NCI-H2196 (cell line): ENCODE results near the gene NUP62.

Source experiments
- DNase-seq: peaks from one replicate; lab custom pipeline; 2025; ENCODE audit not compliant: unreplicated experiment; lab: John Stamatoyannopoulos, UW

Gene NUP62

DNA sequence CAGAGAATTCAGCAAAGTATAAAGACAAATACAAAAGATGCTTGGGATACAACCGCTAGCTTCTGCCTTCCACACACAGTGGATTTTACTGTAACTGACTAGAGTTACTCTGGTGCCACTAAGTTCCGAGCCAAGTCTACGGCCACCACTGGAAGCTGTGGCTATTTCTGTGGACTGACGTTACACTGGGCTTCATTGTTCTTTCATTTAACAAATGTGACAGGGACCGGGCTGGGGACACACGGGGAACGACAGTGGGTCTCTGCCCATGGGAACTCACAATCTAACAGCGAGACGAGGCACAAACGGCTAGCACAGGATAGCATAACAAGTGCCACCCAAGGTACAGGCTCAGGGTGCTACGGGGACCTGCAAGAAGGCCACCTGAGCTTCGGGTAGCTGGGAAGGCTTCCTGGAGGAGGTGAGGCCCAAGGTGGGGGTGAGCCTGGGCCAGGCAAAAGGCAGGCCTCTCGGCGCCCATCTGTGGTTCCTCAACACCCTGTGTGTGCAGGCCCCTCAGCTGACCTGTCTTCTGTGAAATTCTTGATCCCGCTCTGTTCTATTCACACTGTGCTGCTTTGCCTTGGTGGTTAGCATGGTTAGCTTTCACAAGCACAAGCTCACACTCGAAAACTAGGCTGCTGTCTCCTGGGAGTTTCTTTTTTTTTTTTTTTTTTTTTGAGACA lies 22.3 kb downstream of the NUP62 start:
- no peak for DNase-seq

DNA sequence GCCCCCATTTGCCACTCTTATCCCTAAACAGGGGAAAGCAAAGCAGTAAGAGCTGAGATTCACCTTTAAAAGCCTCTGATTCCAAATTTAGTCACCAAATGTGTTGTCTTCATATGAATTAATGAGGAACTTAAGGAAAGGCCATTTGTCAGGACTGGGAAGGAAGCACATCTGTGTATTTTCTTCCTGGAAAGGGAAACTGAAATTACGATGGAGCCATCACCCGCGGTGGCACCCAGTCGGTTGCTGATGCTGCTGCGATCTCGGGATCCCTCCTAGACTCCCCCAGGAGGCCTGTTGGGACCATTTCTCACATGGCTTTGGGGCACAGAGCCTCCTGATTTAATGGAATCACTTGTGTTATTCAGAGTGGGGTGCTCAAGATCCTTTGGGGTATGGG lies 25.2 kb downstream of the NUP62 start:
- no peak for DNase-seq

- DNase-seq, result no peak
Measured at GRCh38 chr19:49896863-49897621, 32.3 kb downstream of the NUP62 start, which contains the start of gene IL4I1. Gene IL4I1, minus strand, starts transcription at chr19:49896887. Its CDS starts 727 bp downstream, at chr19:49896160.

DNA sequence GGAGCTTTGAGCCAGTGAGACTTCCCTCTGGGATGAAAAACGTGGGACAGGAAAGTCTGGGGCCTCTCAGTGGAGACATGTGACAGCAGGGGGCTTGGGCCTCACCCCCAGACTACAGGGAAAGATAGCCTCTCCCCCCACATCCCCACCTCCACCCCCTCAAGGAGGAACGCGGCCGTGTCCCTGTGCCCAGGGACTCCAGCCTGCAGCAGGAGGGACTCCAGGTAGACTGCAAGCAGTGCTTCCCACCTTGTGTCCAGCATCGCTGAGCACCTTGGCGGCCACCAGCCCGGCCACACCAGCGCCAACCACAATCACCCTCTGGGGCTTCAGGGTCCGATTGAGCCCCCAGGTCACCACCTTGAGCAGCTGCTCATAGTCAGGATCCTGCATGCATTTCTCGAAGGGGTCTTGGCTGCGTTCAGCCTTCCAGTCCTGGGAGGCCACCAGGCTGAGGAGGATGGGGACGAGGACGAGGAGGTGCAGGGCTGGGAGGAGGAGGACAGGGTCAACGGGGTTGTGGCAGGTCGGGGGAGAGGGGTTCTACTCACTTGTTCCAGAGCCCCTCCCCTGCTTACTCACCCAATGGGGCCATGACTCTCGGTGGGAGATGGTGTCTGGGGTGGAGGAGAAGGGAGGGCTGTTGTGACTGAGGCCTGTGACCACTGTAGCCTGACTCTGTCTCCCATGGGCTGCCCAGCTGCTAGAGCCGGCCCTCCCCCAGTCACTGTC lies 33.6 kb downstream of the NUP62 start:
- no peak for DNase-seq

DNA sequence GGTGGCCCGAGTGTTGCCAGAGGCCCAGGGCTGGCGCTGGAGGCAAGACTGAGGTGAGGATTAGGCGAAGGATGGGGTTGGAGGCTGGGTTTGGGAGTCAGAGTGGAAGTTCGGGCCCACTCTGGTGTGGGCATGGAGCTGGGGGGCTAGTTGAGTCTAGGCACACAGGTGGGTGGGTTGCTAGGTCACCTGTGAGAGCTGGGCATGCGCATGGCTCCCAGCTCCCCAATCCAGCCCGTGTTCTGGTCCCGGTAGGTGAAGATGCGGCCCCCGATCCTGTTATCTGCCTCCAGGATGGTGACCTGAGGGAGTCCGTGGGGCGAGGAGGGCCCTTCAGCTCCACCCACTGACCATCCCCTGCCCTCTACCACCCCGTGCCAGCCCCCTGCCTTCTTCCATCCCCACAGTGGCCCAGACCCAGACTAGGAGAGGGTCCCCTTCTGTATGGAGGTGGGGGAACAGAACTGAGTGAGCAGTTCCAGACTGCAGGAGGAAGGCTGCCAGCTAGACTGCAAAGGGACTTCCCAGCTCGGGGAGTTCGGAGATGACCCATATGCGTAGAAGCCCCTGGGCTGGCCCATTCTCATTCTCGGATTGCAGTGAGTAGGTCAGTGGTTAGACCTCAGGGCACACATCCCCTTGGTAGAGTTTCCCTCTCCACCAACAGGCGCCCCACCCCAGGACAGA lies 34.3 kb downstream of the NUP62 start:
- no peak for DNase-seq

DNA sequence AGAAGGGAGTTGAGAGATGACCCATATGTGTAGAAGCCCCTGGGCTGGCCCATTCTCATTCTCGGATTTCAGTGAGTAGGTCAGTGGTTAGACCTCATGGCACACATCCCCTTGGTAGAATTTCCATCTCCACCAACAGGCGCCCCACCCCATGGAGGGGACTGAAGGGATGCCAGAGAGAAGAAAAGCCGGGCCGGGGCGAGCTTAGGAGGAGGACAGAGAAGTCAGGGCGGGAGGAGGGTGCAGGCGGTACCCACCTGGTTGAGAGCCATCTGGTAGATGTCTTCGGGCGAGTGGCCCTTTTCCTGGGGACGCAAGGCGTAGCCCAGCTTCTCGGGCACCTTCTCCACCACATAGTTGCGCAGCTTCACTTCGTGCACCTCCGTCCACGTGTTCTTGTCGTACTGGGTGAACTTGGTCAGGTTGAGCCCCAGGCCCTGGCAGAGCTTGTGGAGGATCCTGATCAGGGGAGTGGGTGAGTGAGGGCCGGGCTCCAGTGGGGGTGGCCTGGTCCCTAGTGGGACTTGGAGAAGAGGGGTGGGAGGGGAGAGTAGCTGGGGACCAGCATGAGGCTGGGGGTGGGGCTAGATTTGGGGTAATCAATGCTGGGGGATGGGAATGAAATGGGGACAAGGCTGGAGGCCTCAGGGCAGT lies 35.2 kb downstream of the NUP62 start:
- no peak for DNase-seq

GRCh38 chr19:49892716-49893115 lies 36.6 kb downstream of the NUP62 start:
- DNase-seq, result no peak

- no peak for DNase-seq
Measured at GRCh38 chr19:49891393-49891792, 37.9 kb downstream of the NUP62 start.

DNA sequence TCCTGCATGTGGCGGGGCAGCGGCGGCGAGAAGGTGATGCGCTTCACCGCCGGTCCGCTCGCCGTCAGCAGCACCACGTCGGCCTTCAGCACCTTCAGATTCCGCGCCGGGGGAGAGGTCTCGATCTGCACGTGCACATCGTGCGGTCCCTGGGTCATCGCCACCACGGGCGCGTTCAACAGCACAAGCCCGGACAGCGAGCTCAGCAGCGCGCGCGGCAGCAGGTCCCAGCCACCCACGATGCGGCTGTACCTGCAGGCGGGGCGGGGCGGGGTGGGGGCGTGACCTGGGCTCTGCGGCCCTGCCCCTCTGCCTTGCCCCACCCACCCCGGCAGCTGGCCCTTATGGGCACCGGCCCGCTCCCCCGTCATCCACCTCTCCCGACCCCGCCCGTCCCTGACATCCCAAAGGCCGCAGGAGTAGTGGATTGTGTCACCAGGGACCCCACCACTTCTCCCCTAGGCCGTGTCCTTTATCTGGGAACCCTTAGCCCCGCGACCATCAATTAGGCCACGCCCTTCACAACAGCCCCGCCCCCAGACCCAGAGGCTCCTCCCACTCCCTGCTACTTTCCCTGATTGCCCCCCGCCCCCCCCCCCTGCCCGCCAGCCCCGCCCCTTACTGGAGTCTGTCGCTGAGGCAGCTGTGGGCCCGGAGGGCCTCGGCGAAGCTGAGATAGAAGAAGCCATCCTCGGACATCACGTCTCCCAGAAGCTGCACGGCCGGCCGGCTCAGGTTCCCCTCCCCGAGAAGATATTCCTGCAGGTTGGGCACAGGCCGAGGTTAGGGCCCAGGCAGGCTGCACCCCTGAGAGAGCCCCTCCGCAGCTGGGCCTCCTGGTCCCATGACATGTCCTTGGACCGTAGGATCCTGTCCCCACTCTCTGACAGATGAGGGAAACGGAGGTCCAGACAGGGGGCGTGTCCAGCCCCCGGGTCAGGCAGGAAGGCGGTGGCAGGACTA lies 38.7 kb downstream of the NUP62 start:
- peak; percentile 65 for DNase-seq

GRCh38 chr19:49889687-49890348 lies 39.5 kb downstream of the NUP62 start:
- DNase-seq, result peak; percentile 81

DNA sequence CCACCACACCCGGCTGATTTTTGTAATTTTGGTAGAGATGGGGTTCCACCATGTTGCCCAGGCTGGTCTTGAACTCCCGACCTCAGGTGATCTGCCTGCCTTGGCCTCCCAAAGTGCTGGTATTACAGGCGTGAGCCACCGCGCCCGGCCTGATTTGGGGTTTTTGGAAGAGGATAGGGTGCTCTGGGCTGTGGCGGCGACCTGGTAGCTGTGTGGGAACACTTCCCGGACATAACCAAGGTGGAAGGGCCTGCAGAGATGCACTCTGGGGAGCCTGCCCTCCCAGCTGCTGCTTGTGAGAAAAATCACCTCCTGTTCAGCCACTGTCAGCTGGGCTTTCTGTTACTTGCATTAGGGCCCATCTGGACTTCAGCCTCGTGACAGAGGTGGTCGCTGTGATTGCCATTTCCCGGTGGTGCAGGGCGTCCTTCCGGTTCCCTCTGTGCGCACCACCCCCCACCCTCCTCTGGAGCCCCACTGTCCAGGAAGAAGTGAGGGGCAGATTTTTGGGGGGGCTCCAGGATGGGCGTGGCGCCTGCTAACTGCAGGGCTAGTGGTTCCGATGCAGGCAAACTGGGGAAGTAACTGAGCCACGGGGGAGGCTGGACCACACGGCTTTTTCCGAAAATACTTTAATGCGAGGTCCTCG lies 40.1 kb downstream of the NUP62 start:
- DNase-seq, result no peak

DNA sequence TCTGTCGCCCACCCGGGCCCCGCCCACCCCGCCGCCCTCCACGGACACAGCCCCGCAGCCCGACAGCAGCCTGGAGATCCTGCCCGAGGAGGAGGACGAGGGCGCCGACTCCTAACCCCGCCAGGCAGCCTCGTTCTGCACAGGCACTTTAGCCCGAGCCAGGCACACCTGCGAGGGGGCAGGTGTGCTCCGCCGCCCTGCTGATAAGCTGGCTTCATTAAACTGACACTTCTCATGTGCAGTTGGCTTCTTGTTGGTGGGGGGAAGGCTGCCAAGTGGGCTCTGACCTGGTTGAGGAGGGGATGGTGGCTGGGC lies 40.8 kb downstream of the NUP62 start:
- peak; percentile 39 for DNase-seq

DNA sequence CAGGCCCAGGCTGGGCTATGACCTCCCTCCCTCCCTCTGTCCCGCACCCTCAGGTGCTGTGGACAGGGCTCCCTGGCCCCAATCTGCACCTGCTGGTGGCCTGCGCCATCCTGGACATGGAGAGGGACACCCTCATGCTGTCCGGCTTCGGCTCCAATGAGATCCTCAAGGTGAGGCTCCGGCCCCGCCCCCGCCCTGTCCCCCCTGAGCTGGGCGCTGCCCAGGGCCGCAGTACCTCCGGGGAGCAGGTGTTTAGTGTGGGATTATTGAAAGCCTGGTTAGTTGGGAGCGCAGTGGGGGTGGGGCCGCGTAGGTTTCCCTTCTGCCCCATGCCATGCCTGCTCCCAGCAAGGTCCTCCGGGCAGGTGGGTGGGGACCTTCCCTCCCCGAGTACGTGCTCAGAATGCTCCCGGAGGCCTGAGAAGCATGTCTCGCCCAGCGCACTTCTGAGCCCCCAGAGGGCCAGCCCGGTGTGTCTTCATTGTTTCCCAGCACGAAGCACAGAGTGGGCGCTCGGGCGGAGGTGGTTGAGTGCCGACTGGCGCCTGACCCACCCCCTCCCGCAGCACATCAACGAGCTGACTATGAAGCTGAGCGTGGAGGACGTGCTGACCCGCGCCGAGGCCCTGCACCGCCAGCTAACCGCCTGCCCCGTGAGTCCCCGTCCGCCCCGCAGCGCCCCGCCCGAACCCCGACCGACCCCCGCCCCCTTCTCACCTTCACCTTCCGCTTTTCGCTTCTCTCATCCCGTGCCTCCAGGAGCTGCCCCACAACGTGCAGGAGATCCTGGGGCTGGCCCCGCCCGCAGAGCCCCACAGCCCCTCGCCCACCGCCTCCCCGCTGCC lies 41.4 kb downstream of the NUP62 start:
- no peak for DNase-seq

- DNase-seq, result no peak
Measured at GRCh38 chr19:49887037-49887664, 42.2 kb downstream of the NUP62 start.

- no peak for DNase-seq
Measured at GRCh38 chr19:49884760-49885159, 44.5 kb downstream of the NUP62 start.

DNA sequence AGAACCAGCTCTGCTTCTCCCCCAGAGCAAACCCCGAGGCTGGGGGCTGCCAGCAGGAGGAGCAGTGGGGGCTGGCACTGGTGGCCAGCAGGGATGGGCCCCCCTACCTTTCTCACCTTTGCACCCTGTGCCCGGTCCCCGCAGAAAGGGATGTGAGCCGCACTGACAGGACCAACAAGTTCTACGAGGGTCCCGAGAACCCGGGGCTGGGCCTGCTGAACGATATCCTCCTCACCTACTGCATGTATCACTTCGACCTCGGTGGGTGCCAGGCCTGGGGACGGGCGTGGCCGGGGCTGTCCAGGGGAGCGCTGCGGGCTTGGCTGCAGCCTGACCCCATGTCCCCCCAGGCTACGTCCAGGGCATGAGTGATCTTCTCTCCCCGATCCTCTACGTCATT lies 45.2 kb downstream of the NUP62 start:
- no peak for DNase-seq

DNA sequence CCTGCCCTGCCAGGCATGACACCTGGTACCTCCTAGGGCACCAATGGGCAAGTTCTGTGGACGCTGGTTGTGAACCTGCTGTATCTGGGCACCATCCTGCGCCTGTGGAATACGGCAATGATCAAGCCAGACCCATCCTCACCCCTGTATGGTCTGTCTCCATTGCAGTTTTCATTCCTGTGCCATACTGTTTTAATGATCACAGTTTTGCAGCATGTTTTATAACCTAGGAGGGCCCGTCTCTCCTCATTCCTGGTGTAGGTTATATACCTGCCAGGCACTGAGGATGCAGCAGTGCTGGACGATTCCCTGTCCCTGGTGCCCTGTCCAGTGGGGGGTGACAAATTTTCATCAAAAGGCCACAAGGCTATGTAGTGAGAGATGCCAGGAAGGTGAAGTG lies 46.2 kb downstream of the NUP62 start:
- no peak for DNase-seq
